Heart left ventricle (tissue), 13 donors: ENCODE measurements around the gene SYNCRIP.

Source experiments
- POLR2A ChIP-seq, 2 donors: fragments of 450-650 bp; IDR thresholded peaks; one replicate each; pipeline ENCODE4 v1.6.1; 2017; ENCODE audit warnings: antibody characterized with exemption in 2 of 2, mild to moderate bottlenecking in 2 of 2, moderate library complexity in 2 of 2
- TF ChIP-seq, protein P1 (sequence below), 12 donors: fragments of 200-600 bp; sonication (generic) in 4 of 12; IDR thresholded peaks; one replicate each; pipeline versions ENCODE4 v1.5.0 to v1.8.0; 2018 to 2022; ENCODE audit warnings: antibody characterized with exemption in 12 of 12, mild to moderate bottlenecking in 5 of 12
- donor health status: ischemic (EF 13 %, LVEDD 7.1; RV severe dilation, severe dysfunction).
- donor health status: DM: no; HTN: yes; CAD: no.
- donor health status: DM: no; HTN: no; CAD: no.
- donor health status: ischemic (EF 25% LVEDD 6.9; RV normal size, moderate dysfunction).
- donor health status: ischemic (EF 25% LVEDD 5.7; RV mildly dilated, moderate dysfunction).
- donor health status: ischemic (EF 35%, LVEDD 5.7; RV mildly dilated, moderate dysfunction).
- donor health status: nonischemic (EF 11% LVEDD 7.7; RV severe dilation, severe dysfunction).
- donor health status: DM: yes; HTN: yes; CAD: no.
- donor health status: PGD.
- donor health status: ischemic (EF 29% LVEDD 5.4; RV normal size, mild dysfunction).
- donor health status: nonischemic (EF 23%, LVEDD 6.1; RV moderate dilation, normal function).

DNA sequence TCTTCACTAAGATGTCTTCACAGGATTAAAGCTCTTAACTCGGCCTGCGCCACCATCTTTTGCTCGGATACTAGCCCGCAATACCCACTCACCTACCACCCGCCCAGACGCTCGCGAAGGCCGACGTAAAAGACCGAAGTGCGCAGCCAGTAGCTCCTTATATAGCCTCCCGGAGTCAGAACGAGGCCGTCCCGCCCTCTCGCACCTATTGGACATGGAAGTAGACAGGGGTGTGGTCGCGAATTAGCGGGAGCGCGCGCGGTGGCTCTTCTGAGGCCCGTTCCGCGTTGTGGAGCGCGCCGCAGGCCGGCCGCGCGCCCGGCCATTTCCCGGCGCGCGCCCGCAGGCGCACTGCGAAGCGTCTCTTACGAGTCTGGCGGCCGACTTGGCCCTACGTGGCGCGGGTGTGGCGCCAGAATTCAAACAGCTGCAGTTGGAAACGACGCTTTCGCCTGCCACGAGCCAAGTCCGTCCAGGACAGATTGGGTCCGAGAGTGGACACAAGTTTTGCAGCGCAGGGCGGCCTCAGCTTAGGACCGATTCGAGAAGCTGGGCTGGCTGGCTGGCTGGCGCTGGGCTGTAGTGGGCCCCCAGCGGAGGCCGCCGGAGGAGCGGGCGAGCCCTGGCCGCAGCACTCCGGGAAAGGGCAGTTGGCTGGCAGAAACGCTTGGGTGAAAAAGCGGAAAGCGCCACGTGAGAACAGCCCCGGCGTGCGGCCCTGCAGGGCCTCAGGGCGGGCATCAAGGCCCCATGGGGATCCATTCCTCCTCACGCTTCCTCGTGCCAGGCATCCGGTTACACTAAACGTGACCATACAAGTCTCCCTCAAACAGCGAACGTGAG is 36.1 kb upstream of the SYNCRIP start:
- TF ChIP-seq, protein P1, sequence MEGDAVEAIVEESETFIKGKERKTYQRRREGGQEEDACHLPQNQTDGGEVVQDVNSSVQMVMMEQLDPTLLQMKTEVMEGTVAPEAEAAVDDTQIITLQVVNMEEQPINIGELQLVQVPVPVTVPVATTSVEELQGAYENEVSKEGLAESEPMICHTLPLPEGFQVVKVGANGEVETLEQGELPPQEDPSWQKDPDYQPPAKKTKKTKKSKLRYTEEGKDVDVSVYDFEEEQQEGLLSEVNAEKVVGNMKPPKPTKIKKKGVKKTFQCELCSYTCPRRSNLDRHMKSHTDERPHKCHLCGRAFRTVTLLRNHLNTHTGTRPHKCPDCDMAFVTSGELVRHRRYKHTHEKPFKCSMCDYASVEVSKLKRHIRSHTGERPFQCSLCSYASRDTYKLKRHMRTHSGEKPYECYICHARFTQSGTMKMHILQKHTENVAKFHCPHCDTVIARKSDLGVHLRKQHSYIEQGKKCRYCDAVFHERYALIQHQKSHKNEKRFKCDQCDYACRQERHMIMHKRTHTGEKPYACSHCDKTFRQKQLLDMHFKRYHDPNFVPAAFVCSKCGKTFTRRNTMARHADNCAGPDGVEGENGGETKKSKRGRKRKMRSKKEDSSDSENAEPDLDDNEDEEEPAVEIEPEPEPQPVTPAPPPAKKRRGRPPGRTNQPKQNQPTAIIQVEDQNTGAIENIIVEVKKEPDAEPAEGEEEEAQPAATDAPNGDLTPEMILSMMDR (IDR thresholded peaks at IDR 0.05) = peak in 1 of 12 donors; percentile 14
- peak; percentile 94 to 100 for TF ChIP-seq POLR2A (IDR thresholded peaks at IDR 0.05)
